GM19455 (cell line): ENCODE data around the gene EEF1AKMT1.
"Not testable (repeated sequence)": the region's sequence is repeated elsewhere in the genome, so short reads cannot be mapped to it uniquely, and the experiment has no call there.

Experiments used
- ATAC-seq: cut with Tn5 transposase; IDR thresholded peaks from one replicate; pipeline ENCODE4 v1.9.1; 2021; ENCODE audit not compliant: unreplicated experiment

The EEF1AKMT1 gene

DNA sequence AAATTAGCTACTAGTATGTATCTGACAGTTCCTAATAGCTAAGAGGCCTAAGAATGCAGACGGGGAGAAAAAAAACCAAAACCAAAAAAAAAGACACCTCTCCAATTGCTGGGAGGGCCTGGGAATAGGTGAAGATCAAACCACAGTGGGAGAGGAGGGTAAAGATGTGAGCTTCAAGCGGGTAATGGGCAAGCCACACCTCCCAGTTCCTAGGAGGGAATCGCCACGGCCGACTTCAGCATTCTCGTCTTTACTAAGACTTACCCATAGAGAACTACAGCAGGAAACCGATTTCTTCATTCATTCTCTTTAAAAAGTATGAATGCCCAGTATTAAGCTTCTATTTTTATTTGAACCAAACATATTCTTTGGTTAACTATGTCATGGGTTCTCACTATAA lies 5.6 kb upstream of the EEF1AKMT1 start:
- ATAC-seq = no peak

GRCh38 chr13:20778311-20778710 lies 4.5 kb upstream of the EEF1AKMT1 start:
- no peak for ATAC-seq

GRCh38 chr13:20776751-20777150 lies 3.0 kb upstream of the EEF1AKMT1 start:
- no peak for ATAC-seq

DNA sequence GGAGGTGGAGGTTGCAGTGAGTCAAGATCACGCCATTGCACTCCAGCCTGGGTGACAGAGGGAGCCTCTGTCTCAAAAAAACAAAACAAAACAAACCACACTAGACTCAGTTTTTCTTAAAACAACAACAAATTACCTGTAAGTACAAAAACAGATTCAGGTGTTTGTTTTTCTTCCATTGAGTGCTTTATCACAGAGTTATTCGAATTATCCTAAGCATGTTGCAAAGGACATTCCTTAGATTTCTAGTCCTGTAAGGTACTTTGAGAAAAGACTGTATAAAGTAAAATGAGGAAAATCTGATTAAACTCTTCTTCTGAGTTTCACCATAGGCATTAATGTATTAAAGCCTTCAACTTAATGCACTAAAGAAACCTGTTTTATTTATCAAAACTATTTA lies 2.2 kb upstream of the EEF1AKMT1 start:
- no peak for ATAC-seq

GRCh38 chr13:20774746-20775145 lies 985 bp upstream of the EEF1AKMT1 start:
- no peak for ATAC-seq

DNA sequence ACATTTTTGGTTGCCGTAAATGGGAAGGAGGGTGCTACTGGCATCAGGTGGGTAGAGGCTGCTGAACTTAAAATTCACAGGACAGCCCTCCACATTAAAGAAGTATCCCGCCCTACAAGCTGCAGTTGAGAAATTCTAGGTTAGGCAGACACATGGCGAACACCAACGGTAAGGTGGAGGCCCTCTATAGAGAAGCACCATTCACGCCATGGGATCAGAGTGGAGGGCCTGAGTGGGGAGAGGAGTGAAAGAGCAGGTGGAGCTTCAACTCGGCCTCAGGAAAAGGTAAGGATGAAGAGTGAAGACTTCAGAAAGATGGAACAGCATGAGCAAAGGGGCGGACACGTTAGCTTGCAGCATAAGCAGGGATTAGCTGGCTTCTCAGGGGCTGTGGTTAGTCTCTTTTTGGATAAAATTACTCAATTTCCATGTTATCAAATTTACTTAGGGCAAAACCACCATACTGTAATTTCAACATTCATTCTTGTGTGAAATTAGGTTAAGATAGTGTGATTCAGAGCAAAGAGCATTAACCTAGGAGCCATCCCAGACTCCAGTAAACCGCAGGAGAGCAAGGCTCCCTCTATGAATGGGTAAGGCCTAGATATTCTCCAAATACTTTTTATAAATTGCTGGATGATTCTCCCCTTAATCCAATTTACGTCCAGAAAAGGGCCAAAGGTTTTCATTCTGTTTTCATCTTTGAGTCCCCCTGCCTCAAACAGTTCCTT lies 1.2 kb downstream of the EEF1AKMT1 start:
- ATAC-seq = no peak

DNA sequence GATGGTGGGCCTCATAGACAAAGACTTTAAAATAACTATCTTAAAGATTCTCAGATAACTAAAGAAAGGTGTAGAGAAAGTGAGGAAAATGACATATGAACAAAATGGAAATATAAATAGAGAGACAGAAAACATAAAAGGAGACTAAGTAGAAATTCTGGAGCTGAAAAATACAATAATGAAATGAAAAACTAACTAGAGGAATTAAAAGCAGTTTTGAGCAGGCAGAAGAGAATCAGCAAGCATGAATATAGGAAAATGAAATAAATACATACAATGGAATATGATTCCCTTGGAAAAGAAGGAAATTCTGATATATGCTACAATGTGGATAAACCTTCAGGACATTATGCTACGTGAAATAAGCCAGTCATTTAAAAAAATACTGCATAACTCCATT lies 3.9 kb downstream of the EEF1AKMT1 start:
- no peak for ATAC-seq

GRCh38 chr13:20769091-20769490 lies 4.7 kb downstream of the EEF1AKMT1 start:
- no peak for ATAC-seq

- no peak for ATAC-seq
Observed at GRCh38 chr13:20767309-20767943, 6.3 kb downstream of the EEF1AKMT1 start.

DNA sequence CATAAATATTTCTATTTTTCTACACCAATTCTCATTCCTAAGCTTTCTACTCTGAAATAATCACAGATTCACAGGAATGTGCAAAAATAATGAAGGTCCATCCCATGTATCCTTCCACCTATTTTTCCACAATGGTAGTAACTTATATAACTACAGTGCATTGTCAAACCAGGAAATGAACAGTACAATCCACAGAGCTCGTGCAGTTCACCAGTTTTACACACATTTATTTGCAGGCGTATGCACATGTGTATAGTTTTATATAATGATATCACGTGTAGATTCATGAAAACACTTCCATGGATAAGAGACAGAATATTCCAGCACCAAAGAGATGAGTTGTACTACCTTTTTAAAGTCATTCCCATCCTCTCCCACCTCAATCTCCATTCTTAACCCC lies 12.9 kb downstream of the EEF1AKMT1 start:
- ATAC-seq = no peak

- ATAC-seq = no peak
Observed at GRCh38 chr13:20754009-20754408, 19.8 kb downstream of the EEF1AKMT1 start.

GRCh38 chr13:20749377-20749776 lies 24.4 kb downstream of the EEF1AKMT1 start:
- no peak for ATAC-seq

- not testable (repeated sequence) for ATAC-seq
Observed at GRCh38 chr13:20743830-20744404, 29.8 kb downstream of the EEF1AKMT1 start.

- no peak for ATAC-seq
Observed at GRCh38 chr13:20740021-20740420, 33.7 kb downstream of the EEF1AKMT1 start.

- ATAC-seq = no peak
Observed at GRCh38 chr13:20738616-20739015, 35.1 kb downstream of the EEF1AKMT1 start.

DNA sequence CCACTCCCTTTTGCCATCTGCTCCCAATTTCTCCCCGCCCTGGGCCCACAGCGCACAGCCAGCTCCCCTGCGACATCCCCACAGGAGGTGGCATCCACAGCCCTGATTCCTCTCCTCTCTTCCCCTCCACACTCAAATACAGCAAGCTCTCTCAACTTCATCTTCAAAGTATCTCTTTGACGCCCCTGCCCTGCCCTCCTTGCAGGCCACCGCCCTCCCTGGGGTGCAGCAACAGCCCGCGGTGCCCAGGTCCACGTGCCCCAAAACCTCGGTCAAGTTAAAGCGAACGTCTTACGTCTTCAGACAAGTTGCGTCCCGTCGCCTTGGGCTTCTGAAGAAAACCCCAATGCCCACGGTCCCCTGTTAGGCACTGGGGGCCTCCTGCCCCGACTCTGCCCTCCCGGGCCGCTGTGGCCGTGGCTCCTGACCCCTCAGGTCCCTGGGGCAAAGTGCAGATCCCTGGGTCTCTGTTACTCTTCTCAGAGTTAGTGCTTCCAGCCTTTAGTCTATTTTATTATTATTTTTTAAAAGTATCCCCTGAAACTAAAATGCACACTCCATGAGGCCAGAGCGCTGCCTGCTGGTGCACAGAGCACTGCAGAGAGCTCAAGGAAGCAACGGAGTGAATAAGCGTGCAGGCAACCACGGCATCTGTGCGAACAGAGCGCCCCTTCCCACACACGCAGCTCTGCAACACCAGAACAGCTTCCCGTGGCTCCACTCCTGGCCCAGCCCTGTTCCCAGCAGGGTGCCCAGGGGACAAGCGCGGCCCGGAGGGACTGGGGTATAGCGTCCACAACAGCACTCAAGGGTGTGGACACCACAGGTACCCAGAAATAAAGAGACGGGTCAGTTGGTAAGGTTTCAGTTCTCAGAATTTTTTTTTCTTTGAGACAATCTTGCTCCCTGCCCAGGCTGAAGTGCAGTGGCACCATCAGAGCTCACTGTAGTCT lies 43.9 kb downstream of the EEF1AKMT1 start:
- no peak for ATAC-seq

DNA sequence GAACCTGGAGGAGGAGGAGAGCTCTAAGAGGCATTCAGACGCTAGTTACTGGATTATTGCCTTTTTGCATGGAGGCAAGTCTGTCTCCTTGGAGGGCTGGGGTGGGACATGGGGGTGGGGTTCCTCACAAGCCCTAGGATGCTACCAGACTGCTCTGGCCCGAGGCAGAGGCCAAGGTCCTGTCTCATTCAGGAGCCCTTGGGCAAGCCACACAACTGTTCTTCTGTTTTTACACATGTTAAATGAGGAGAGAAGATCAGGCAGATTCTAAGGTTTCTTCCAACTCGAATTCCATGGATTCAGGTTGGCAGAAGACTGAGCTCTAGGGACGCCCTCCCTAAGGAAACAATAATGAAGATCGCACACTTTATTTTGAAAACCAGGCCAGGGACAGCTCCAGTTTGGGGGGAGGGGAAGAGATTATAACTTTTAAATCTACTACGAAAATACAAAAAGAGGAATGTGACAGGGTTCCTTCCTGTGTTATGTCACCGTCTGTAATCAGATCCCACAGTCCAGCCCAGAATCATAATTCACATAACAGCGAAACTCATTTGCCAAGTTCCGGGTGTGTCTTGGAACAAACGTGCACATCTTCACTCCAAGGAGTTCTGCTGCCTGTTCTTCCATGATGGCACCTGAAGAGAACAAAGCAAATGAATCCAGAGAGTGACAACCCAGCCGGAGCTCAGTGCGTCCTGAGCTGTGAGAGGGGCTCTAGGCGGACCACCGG lies 45.0 kb downstream of the EEF1AKMT1 start:
- ATAC-seq = no peak

DNA sequence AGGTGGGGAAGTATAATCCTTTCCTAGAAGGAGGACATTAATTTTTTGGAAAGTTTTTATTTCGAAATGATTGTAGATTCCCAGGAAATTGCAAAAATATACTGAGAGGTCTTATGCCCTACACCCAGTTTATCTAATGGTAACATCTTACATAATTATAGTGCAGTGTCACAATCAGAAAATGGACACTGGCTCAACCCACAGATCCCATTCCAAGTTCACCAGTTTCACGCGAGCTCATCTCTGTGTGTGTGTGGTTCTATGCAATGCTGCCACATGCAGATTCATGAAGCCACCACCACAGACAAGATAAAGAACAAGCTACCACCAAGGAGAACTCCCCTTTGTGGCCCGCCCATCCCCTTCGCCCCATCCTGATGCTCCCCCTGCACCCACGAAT lies 45.9 kb downstream of the EEF1AKMT1 start:
- ATAC-seq = no peak

DNA sequence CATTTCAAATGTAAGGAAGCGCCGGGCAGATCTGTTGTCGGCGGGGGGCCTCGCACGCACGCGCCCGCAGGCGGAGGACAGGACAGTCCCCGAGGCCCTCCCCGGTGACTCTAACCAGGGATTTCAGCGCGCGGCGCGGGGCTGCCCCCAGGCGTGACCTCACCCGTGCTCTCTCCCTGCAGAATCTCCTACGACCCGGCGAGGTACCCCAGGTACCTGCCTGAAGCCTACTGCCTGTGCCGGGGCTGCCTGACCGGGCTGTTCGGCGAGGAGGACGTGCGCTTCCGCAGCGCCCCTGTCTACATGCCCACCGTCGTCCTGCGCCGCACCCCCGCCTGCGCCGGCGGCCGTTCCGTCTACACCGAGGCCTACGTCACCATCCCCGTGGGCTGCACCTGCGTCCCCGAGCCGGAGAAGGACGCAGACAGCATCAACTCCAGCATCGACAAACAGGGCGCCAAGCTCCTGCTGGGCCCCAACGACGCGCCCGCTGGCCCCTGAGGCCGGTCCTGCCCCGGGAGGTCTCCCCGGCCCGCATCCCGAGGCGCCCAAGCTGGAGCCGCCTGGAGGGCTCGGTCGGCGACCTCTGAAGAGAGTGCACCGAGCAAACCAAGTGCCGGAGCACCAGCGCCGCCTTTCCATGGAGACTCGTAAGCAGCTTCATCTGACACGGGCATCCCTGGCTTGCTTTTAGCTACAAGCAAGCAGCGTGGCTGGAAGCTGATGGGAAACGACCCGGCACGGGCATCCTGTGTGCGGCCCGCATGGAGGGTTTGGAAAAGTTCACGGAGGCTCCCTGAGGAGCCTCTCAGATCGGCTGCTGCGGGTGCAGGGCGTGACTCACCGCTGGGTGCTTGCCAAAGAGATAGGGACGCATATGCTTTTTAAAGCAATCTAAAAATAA lies 52.1 kb downstream of the EEF1AKMT1 start:
- ATAC-seq = no peak

DNA sequence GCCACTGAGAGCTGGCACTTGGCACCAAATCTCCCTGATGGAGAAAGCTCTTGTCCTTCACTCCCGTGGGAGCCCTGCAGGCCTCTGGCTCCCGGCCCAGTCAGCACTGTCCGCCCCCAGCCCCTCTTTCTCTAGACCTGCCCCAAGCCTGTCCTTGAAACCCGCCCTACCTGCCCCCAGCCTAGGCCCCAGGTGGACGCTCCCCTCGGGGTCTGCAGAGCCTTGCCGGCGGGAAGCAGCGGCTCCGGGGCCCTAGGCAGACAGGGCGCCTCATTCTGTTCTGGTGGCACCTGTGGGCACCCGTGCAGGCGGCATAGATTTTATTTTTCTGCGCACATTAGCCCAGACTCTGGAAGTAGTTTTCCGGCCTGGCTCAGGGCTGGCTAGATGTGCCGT lies 52.7 kb downstream of the EEF1AKMT1 start:
- ATAC-seq = no peak
